ENCODE measurements around the gene LRRC49.

The LRRC49 gene

GRCh38 chr15:71048913-71049675 is 156.5 kb downstream of the LRRC49 start:
- H3K4me3 ChIP-seq (ENCODE audit: low read length): no peak overlapping the region
- no peak overlapping the region for H3K27ac ChIP-seq (ENCODE audit: low read length)
- no peaks in the 10 kb centered on the region for H3K36me3 ChIP-seq (ENCODE audit: control insufficient read depth, low read depth, low read length)
- peaks cover 11% of the 10 kb centered on the region for H3K4me1 ChIP-seq (ENCODE audit: control insufficient read depth, low read depth, low read length)
- H3K27me3 ChIP-seq (ENCODE audit: control insufficient read depth, insufficient read depth, low read length): no peaks in the 10 kb centered on the region
- H3K9ac ChIP-seq (ENCODE audit: low read length): no peak overlapping the region
- no peaks in the 10 kb centered on the region for H3K9me3 ChIP-seq (ENCODE audit: control insufficient read depth, low read depth, low read length)

DNA sequence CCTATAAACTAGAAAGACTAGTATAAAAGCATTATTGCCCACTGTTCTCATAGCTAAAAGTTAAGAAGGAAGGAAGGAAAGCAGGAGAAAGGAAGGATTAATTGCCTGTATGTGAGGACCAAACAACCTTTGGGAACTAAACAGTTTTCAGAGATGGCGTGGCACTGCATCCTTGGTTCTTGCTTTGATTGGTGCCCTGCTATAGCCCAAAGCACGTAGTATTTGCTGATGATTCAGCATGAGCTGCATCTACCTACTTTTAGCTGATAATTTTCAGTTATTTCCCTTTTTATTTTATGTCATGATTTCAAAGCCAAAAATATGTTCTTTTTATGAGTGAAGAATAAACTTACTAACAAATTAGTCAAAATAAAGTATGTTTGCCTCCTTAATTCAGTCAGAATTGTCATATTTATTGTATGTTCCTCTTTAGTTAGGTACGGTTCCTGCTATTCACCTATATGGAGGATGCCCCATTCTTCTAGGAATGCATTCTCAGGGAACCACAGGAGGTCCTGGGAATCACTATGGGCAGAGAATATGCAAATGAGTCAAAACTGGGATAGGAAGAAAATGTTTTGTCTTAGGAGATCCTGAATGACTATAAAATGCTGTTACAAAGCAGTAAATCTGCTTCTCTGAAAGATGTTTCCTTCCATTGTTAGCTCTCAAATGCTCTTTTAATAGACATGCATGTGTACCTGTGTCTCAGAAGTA is 157.2 kb downstream of the LRRC49 start:
- no peaks in the 10 kb centered on the region for H3K27me3 ChIP-seq (ENCODE audit: control insufficient read depth, insufficient read depth, low read length)
- no peak overlapping the region for H3K9ac ChIP-seq (ENCODE audit: low read length)
- H3K4me3 ChIP-seq (ENCODE audit: low read length): no peak overlapping the region
- H3K36me3 ChIP-seq (ENCODE audit: control insufficient read depth, low read depth, low read length): no peaks in the 10 kb centered on the region
- H3K4me1 ChIP-seq (ENCODE audit: control insufficient read depth, low read depth, low read length): peaks cover 11% of the 10 kb centered on the region
- H3K9me3 ChIP-seq (ENCODE audit: control insufficient read depth, low read depth, low read length): no peaks in the 10 kb centered on the region
- H3K27ac ChIP-seq (ENCODE audit: low read length): no peak overlapping the region

DNA sequence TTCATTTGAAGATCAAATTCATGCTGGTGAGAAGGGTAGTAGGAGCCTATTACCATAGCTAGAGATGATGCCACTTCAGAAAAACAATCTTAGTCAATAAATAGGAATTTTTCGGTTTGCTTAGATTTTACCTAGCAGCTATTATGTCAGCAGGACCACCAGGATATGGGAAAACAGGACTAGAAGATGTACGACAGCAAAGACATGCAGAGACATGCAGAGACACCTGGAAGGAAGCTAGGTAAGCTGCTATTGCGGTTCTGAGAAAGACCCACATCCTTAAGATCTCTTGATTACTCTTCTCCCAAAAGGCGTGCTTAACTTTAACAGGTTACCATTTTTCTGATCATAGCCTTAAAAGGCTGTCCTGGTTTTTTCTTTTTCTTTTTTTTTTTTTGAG is 157.8 kb downstream of the LRRC49 start:
- Histone ChIP-seq H3K27me3 (ENCODE audit: control insufficient read depth, insufficient read depth, low read length) (no peaks in the 10 kb centered on the region), H3K36me3 (ENCODE audit: control insufficient read depth, low read depth, low read length) (no peaks in the 10 kb centered on the region), H3K9me3 (ENCODE audit: control insufficient read depth, low read depth, low read length) (no peaks in the 10 kb centered on the region), H3K4me1 (ENCODE audit: control insufficient read depth, low read depth, low read length) (peaks cover 11% of the 10 kb centered on the region), H3K9ac (ENCODE audit: low read length) (no peak overlapping the region), H3K4me3 (ENCODE audit: low read length) (no peak overlapping the region), H3K27ac (ENCODE audit: low read length) (no peak overlapping the region)

- Histone ChIP-seq H3K9ac (ENCODE audit: low read length) (no peak overlapping the region), H3K36me3 (ENCODE audit: control insufficient read depth, low read depth, low read length) (no peaks in the 10 kb centered on the region), H3K9me3 (ENCODE audit: control insufficient read depth, low read depth, low read length) (no peaks in the 10 kb centered on the region), H3K4me1 (ENCODE audit: control insufficient read depth, low read depth, low read length) (peaks cover 11% of the 10 kb centered on the region), H3K27me3 (ENCODE audit: control insufficient read depth, insufficient read depth, low read length) (no peaks in the 10 kb centered on the region), H3K4me3 (ENCODE audit: low read length) (no peak overlapping the region), H3K27ac (ENCODE audit: low read length) (no peak overlapping the region)
Measured at GRCh38 chr15:71051539-71051938, 158.9 kb downstream of the LRRC49 start.

- no peak overlapping the region for H3K9ac ChIP-seq (ENCODE audit: low read length)
- no peaks in the 10 kb centered on the region for H3K27me3 ChIP-seq (ENCODE audit: control insufficient read depth, insufficient read depth, low read length)
- H3K9me3 ChIP-seq (ENCODE audit: control insufficient read depth, low read depth, low read length): no peaks in the 10 kb centered on the region
- no peak overlapping the region for H3K27ac ChIP-seq (ENCODE audit: low read length)
- H3K4me3 ChIP-seq (ENCODE audit: low read length): no peak overlapping the region
- H3K4me1 ChIP-seq (ENCODE audit: control insufficient read depth, low read depth, low read length): peaks cover 11% of the 10 kb centered on the region
- no peaks in the 10 kb centered on the region for H3K36me3 ChIP-seq (ENCODE audit: control insufficient read depth, low read depth, low read length)
Measured at GRCh38 chr15:71052356-71052755, 159.7 kb downstream of the LRRC49 start.

DNA sequence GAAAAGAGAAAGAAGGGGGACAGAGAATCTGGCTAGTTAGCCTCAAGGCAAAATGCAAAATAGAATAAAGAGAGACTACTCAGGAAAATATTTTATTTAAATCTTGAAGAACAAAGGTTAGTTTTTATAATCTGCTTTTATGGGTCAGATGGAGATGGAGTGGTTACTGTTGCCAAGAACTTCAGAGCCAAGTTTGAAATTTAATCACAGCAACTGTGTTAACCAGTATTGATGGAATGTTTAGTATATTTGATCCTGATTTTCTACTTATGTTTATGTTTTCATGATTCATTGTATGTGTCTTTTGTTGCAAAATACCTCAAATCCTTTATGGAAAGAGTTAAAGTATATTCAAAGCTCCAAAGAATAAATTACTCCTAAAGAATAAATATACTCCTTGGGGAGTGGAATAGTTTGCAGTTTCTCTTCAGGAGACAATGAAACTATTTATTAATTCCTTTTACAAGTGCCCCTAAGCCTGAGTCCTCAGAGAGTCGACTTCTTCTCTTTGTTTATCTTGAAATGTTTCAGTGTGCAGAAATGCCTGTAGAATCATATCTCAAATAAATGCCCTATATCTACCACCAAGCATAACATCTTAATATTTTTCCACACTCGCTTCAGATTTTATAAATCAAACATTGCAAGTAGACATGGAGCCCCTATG is 161.8 kb downstream of the LRRC49 start:
- H3K4me1 ChIP-seq (ENCODE audit: control insufficient read depth, low read depth, low read length): peaks cover 10% of the 10 kb centered on the region
- no peak overlapping the region for H3K9ac ChIP-seq (ENCODE audit: low read length)
- peaks cover 3% of the 10 kb centered on the region for H3K9me3 ChIP-seq (ENCODE audit: control insufficient read depth, low read depth, low read length)
- H3K36me3 ChIP-seq (ENCODE audit: control insufficient read depth, low read depth, low read length): no peaks in the 10 kb centered on the region
- no peak overlapping the region for H3K27ac ChIP-seq (ENCODE audit: low read length)
- no peak overlapping the region for H3K4me3 ChIP-seq (ENCODE audit: low read length)
- H3K27me3 ChIP-seq (ENCODE audit: control insufficient read depth, insufficient read depth, low read length): no peaks in the 10 kb centered on the region

- H3K4me1 ChIP-seq (ENCODE audit: control insufficient read depth, low read depth, low read length): peaks cover under 1% of the 10 kb centered on the region
- no peak overlapping the region for H3K4me3 ChIP-seq (ENCODE audit: low read length)
- H3K36me3 ChIP-seq (ENCODE audit: control insufficient read depth, low read depth, low read length): no peaks in the 10 kb centered on the region
- no peak overlapping the region for H3K9ac ChIP-seq (ENCODE audit: low read length)
- H3K27ac ChIP-seq (ENCODE audit: low read length): no peak overlapping the region
- no peaks in the 10 kb centered on the region for H3K27me3 ChIP-seq (ENCODE audit: control insufficient read depth, insufficient read depth, low read length)
- H3K9me3 ChIP-seq (ENCODE audit: control insufficient read depth, low read depth, low read length): peaks cover 3% of the 10 kb centered on the region
Measured at GRCh38 chr15:71055461-71055860, 162.8 kb downstream of the LRRC49 start.

- Histone ChIP-seq H3K27ac (ENCODE audit: low read length) (no peak overlapping the region), H3K36me3 (ENCODE audit: control insufficient read depth, low read depth, low read length) (no peaks in the 10 kb centered on the region)
Measured at GRCh38 chr15:71056111-71056510, 163.5 kb downstream of the LRRC49 start.

GRCh38 chr15:71057143-71057542 is 164.5 kb downstream of the LRRC49 start:
- H3K9ac ChIP-seq (ENCODE audit: low read length): no peak overlapping the region
- no peak overlapping the region for H3K4me3 ChIP-seq (ENCODE audit: low read length)
- H3K27ac ChIP-seq (ENCODE audit: low read length): no peak overlapping the region
- H3K36me3 ChIP-seq (ENCODE audit: control insufficient read depth, low read depth, low read length): no peaks in the 10 kb centered on the region
- peaks cover 3% of the 10 kb centered on the region for H3K9me3 ChIP-seq (ENCODE audit: control insufficient read depth, low read depth, low read length)
- no peaks in the 10 kb centered on the region for H3K4me1 ChIP-seq (ENCODE audit: control insufficient read depth, low read depth, low read length)
- H3K27me3 ChIP-seq (ENCODE audit: control insufficient read depth, insufficient read depth, low read length): no peaks in the 10 kb centered on the region

More at GRCh38 chr15:71056111-71056510, 163.5 kb downstream of the LRRC49 start:
- Histone ChIP-seq H3K4me1 (ENCODE audit: control insufficient read depth, low read depth, low read length) (no peaks in the 10 kb centered on the region), H3K4me3 (ENCODE audit: low read length) (no peak overlapping the region), H3K9me3 (ENCODE audit: control insufficient read depth, low read depth, low read length) (peaks cover 3% of the 10 kb centered on the region), H3K27me3 (ENCODE audit: control insufficient read depth, insufficient read depth, low read length) (no peaks in the 10 kb centered on the region), H3K9ac (ENCODE audit: low read length) (no peak overlapping the region)

GRCh38 chr15:71057581-71057980 is 165.0 kb downstream of the LRRC49 start:
- H3K4me1 ChIP-seq (ENCODE audit: control insufficient read depth, low read depth, low read length): no peaks in the 10 kb centered on the region
- no peak overlapping the region for H3K27ac ChIP-seq (ENCODE audit: low read length)
- H3K9me3 ChIP-seq (ENCODE audit: control insufficient read depth, low read depth, low read length): peaks cover 3% of the 10 kb centered on the region
- H3K27me3 ChIP-seq (ENCODE audit: control insufficient read depth, insufficient read depth, low read length): no peaks in the 10 kb centered on the region
- no peaks in the 10 kb centered on the region for H3K36me3 ChIP-seq (ENCODE audit: control insufficient read depth, low read depth, low read length)
- no peak overlapping the region for H3K4me3 ChIP-seq (ENCODE audit: low read length)
- no peak overlapping the region for H3K9ac ChIP-seq (ENCODE audit: low read length)

DNA sequence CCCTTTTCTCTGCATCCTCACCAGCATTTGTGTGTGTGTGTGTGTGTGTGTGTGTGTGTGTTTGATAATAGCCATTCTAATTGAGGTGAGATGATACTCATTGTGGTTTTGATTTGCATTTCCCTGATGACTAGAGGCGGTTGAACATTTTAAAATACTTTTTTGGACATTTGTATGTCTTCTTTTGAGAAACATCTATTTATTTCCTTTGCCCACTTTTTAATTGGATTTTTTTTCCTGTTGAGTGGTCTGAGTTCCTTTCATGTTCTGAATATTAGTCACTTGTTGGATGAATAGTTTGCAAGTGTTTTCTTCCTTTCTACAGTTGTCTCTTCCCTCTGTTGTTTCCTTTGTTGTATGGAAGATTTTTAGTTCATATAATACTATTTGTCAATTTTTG is 168.4 kb downstream of the LRRC49 start:
- Histone ChIP-seq H3K9ac (ENCODE audit: low read length) (no peak overlapping the region), H3K4me1 (ENCODE audit: control insufficient read depth, low read depth, low read length) (no peaks in the 10 kb centered on the region), H3K4me3 (ENCODE audit: low read length) (no peak overlapping the region), H3K9me3 (ENCODE audit: control insufficient read depth, low read depth, low read length) (peaks cover 3% of the 10 kb centered on the region), H3K27me3 (ENCODE audit: control insufficient read depth, insufficient read depth, low read length) (no peaks in the 10 kb centered on the region), H3K27ac (ENCODE audit: low read length) (no peak overlapping the region), H3K36me3 (ENCODE audit: control insufficient read depth, low read depth, low read length) (no peaks in the 10 kb centered on the region)

All from iPS-18a (cell line).